HEK293 (cell line): ENCODE measurements around the gene GNA12.

Experiments
- CTCF ChIA-PET: fragments of 350-600 bp; formaldehyde crosslinking; extraction: SDS; loops from one replicate; lab custom pipeline; 2021; ENCODE audit warnings: antibody characterized with exemption; lab: Yijun Ruan, JAX
- POLR2A ChIA-PET: fragments of 300-600 bp; formaldehyde crosslinking; extraction: SDS; loops from one replicate; lab custom pipeline; 2020; ENCODE audit warnings: antibody characterized with exemption, inconsistent platforms; lab: Yijun Ruan, JAX
- H3K27ac ChIP-seq: fragments of 200-500 bp; sonication (Bioruptor generic); 2 replicates; pipeline ENCODE4 v1.5.1; 2014; ENCODE audit warnings: low read depth, low read length, control low read depth, inconsistent platforms; ENCODE audit errors: extremely low read depth
- H3K36me3 ChIP-seq, 2 experiments: fragments of 200-500 bp in 1 of 2; sonication (Bioruptor generic) in 1 of 2; 1 replicate in 1 of 2; 2 replicates in 1 of 2; pipeline ENCODE4 v1.5.1; 2014 to 2017; ENCODE audit warnings: inconsistent platforms in 2 of 2, low read length in 2 of 2; ENCODE audit not compliant: control insufficient read depth in 2 of 2, insufficient read depth in 1 of 2
- H3K4me1 ChIP-seq: fragments of 200-500 bp; sonication (Bioruptor generic); 2 replicates; pipeline ENCODE4 v1.5.1; 2014; ENCODE audit warnings: mild to moderate bottlenecking, low read length, inconsistent platforms; ENCODE audit not compliant: control insufficient read depth, insufficient read depth
- H3K4me3 ChIP-seq: 2 replicates; pipeline ENCODE4 v1.5.1; 2011; ENCODE audit warnings: low read depth, mild to moderate bottlenecking, control low read depth, low read length, moderate library complexity
- H3K9me3 ChIP-seq: fragments of 200-500 bp; sonication (Bioruptor generic); 2 replicates; pipeline ENCODE4 v1.5.1; 2014; ENCODE audit warnings: low read depth, low read length, inconsistent platforms; ENCODE audit not compliant: control insufficient read depth, insufficient read depth
- BCL11A ChIP-seq: fragments of 450-650 bp; formaldehyde crosslinking; IDR thresholded peaks from 2 replicates; pipeline ENCODE4 v1.5.1; 2016; ENCODE audit warnings: low read depth, missing biosample characterization, missing genetic modification characterization
- GLIS2 ChIP-seq: fragments of 450-650 bp; formaldehyde crosslinking; IDR thresholded peaks from 2 replicates; pipeline ENCODE4 v1.5.1; 2016; ENCODE audit warnings: missing biosample characterization, missing genetic modification characterization
- HOXC10 ChIP-seq: sonication (generic); formaldehyde crosslinking; IDR thresholded peaks from 2 replicates; pipeline ENCODE4 v1.8.1; 2023; ENCODE audit warnings: mild to moderate bottlenecking, missing genetic modification reagents
- KLF1 ChIP-seq: fragments of 450-650 bp; formaldehyde crosslinking; IDR thresholded peaks from 2 replicates; pipeline ENCODE4 v1.5.1; 2016; ENCODE audit warnings: missing biosample characterization, missing genetic modification characterization
- KLF16 ChIP-seq: fragments of 450-650 bp; formaldehyde crosslinking; IDR thresholded peaks from 2 replicates; pipeline ENCODE4 v1.5.1; 2017; ENCODE audit warnings: missing biosample characterization, missing genetic modification characterization
- OSR2 ChIP-seq: fragments of 450-650 bp; formaldehyde crosslinking; IDR thresholded peaks from 2 replicates; pipeline ENCODE4 v1.5.1; 2016; ENCODE audit warnings: missing biosample characterization, missing genetic modification characterization
- SP7 ChIP-seq: fragments of 450-650 bp; formaldehyde crosslinking; IDR thresholded peaks from 2 replicates; pipeline ENCODE4 v1.5.1; 2016; ENCODE audit warnings: missing biosample characterization, missing genetic modification characterization
- TCF7L2 ChIP-seq: IDR thresholded peaks from 2 replicates; pipeline ENCODE4 v1.6.1; 2011; ENCODE audit warnings: low read depth, mild to moderate bottlenecking, inconsistent platforms, low read length, moderate library complexity, borderline replicate concordance
- WT1 ChIP-seq: fragments of 450-650 bp; formaldehyde crosslinking; IDR thresholded peaks from 2 replicates; pipeline ENCODE4 v1.5.1; 2016; ENCODE audit warnings: missing biosample characterization, missing genetic modification characterization
- YY2 ChIP-seq: fragments of 450-650 bp; formaldehyde crosslinking; IDR thresholded peaks from 2 replicates; pipeline ENCODE4 v1.5.1; 2016; ENCODE audit warnings: missing biosample characterization, missing genetic modification characterization
- ZBTB17 ChIP-seq: fragments of 450-650 bp; formaldehyde crosslinking; IDR thresholded peaks from 2 replicates; pipeline ENCODE4 v1.5.1; 2016; ENCODE audit warnings: missing biosample characterization, missing genetic modification characterization
- ZBTB20 ChIP-seq: fragments of 450-650 bp; formaldehyde crosslinking; IDR thresholded peaks from 2 replicates; pipeline ENCODE4 v1.5.1; 2016; ENCODE audit warnings: missing biosample characterization, missing genetic modification characterization
- ZBTB21 ChIP-seq: fragments of 450-650 bp; formaldehyde crosslinking; IDR thresholded peaks from 2 replicates; pipeline ENCODE4 v1.5.1; 2017; ENCODE audit warnings: missing biosample characterization, missing genetic modification characterization
- ZBTB48 ChIP-seq: fragments of 450-650 bp; formaldehyde crosslinking; IDR thresholded peaks from 2 replicates; pipeline ENCODE4 v1.5.1; 2016; ENCODE audit warnings: missing biosample characterization, missing genetic modification characterization
- ZFHX2 ChIP-seq: fragments of 450-650 bp; formaldehyde crosslinking; conservative IDR thresholded peaks from 2 replicates; pipeline ENCODE4 v1.5.1; 2016; ENCODE audit warnings: missing biosample characterization, missing genetic modification characterization
- ZFP41 ChIP-seq: fragments of 450-650 bp; formaldehyde crosslinking; IDR thresholded peaks from 2 replicates; pipeline ENCODE4 v1.5.1; 2016; ENCODE audit warnings: missing biosample characterization, missing genetic modification characterization, borderline replicate concordance
- ZFP69B ChIP-seq: fragments of 450-650 bp; formaldehyde crosslinking; IDR thresholded peaks from 2 replicates; pipeline ENCODE4 v1.5.1; 2016; ENCODE audit warnings: missing biosample characterization, missing genetic modification characterization
- ZIC2 ChIP-seq: fragments of 450-650 bp; formaldehyde crosslinking; IDR thresholded peaks from 2 replicates; pipeline ENCODE4 v1.5.1; 2016; ENCODE audit warnings: missing biosample characterization, missing genetic modification characterization
- ZNF223 ChIP-seq: fragments of 450-650 bp; formaldehyde crosslinking; IDR thresholded peaks from 2 replicates; pipeline ENCODE4 v1.5.1; 2016; ENCODE audit warnings: missing biosample characterization, missing genetic modification characterization
- ZNF239 ChIP-seq: fragments of 450-650 bp; formaldehyde crosslinking; IDR thresholded peaks from 2 replicates; pipeline ENCODE4 v1.5.1; 2016; ENCODE audit warnings: missing biosample characterization, missing genetic modification characterization
- ZNF366 ChIP-seq: fragments of 450-650 bp; formaldehyde crosslinking; conservative IDR thresholded peaks from 2 replicates; pipeline ENCODE4 v1.5.1; 2016; ENCODE audit warnings: missing biosample characterization, missing genetic modification characterization
- ZNF664 ChIP-seq: fragments of 450-650 bp; formaldehyde crosslinking; IDR thresholded peaks from 2 replicates; pipeline ENCODE4 v1.5.1; 2016; ENCODE audit warnings: missing biosample characterization, missing genetic modification characterization
- ZNF701 ChIP-seq: fragments of 450-650 bp; formaldehyde crosslinking; IDR thresholded peaks from 2 replicates; pipeline ENCODE4 v1.5.1; 2016; ENCODE audit warnings: missing biosample characterization, missing genetic modification characterization
- ZNF747 ChIP-seq: fragments of 450-650 bp; formaldehyde crosslinking; IDR thresholded peaks from 2 replicates; pipeline ENCODE4 v1.5.1; 2016; ENCODE audit warnings: missing biosample characterization, missing genetic modification characterization
- ZSCAN30 ChIP-seq: fragments of 450-650 bp; IDR thresholded peaks from 2 replicates; pipeline ENCODE4 v1.5.1; 2018; ENCODE audit warnings: missing biosample characterization, mild to moderate bottlenecking, missing genetic modification characterization, moderate library complexity
- TF ChIP-seq, protein P1 (sequence below): fragments of 450-650 bp; formaldehyde crosslinking; IDR thresholded peaks from 2 replicates; pipeline ENCODE4 v1.5.1; 2016; ENCODE audit warnings: missing biosample characterization, missing genetic modification characterization
- TF ChIP-seq, protein P2 (sequence below): fragments of 450-650 bp; formaldehyde crosslinking; IDR thresholded peaks from 2 replicates; pipeline ENCODE4 v1.5.1; 2016; ENCODE audit warnings: missing biosample characterization, missing genetic modification characterization, borderline replicate concordance
- TF ChIP-seq, protein P3 (sequence below): fragments of 450-650 bp; formaldehyde crosslinking; IDR thresholded peaks from 2 replicates; pipeline ENCODE4 v1.5.1; 2017; ENCODE audit warnings: missing biosample characterization, missing genetic modification characterization
- TF ChIP-seq, protein P4 (sequence below): fragments of 450-650 bp; formaldehyde crosslinking; IDR thresholded peaks from 2 replicates; pipeline ENCODE4 v1.5.1; 2016; ENCODE audit warnings: missing biosample characterization, missing genetic modification characterization

GNA12 gene

DNA sequence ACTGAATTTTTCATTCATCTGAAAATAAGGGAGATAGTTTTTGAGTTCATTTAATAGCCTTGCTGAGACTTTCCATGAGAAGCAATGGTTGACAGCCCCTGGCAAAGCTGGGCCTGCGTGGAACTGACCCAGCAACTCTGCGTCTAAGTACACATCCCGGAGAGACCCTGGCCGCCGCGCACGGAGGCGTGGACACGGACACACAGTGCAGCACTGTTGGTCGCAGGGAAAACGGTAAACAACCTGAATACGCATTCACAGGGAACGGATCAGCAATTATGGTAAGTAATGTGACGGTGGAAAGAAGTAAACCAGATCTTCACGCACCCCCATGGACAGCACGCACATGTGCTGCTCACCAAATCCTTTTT lies 28.2 kb downstream of the GNA12 start:
- Histone ChIP-seq H3K4me3 (no peak overlapping the region), H3K36me3 (no peaks in the 10 kb centered on the region), H3K9me3 (no peaks in the 10 kb centered on the region), H3K27ac (no peak overlapping the region), H3K4me1 (0 out of 2 replicates have a peak, but pooled peaks cover 5% of the 10 kb centered on the region)
- ChIA-PET CTCF (interaction anchor here (0.5 kb wide), 1 partner anchor 22 kb away, joined by 7 read pairs; no protein-coding TSS in a partner anchor), POLR2A (no interaction called here)
- no peak for TF ChIP-seq WT1 (tag by site-specific recombination)
- TF ChIP-seq TCF7L2, result no peak
- TF ChIP-seq YY2 (tag by site-specific recombination), result no peak
- no peak for TF ChIP-seq ZFP41 (tag by site-specific recombination)
- TF ChIP-seq, protein P1, sequence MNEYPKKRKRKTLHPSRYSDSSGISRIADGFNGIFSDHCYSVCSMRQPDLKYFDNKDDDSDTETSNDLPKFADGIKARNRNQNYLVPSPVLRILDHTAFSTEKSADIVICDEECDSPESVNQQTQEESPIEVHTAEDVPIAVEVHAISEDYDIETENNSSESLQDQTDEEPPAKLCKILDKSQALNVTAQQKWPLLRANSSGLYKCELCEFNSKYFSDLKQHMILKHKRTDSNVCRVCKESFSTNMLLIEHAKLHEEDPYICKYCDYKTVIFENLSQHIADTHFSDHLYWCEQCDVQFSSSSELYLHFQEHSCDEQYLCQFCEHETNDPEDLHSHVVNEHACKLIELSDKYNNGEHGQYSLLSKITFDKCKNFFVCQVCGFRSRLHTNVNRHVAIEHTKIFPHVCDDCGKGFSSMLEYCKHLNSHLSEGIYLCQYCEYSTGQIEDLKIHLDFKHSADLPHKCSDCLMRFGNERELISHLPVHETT (tag by site-specific recombination), result no peak
- TF ChIP-seq ZNF664 (tag by site-specific recombination), result no peak
- TF ChIP-seq KLF1 (tag by site-specific recombination), result no peak
- no peak for TF ChIP-seq ZNF223 (tag by site-specific recombination)
- no peak for TF ChIP-seq ZBTB17 (tag by site-specific recombination)

DNA sequence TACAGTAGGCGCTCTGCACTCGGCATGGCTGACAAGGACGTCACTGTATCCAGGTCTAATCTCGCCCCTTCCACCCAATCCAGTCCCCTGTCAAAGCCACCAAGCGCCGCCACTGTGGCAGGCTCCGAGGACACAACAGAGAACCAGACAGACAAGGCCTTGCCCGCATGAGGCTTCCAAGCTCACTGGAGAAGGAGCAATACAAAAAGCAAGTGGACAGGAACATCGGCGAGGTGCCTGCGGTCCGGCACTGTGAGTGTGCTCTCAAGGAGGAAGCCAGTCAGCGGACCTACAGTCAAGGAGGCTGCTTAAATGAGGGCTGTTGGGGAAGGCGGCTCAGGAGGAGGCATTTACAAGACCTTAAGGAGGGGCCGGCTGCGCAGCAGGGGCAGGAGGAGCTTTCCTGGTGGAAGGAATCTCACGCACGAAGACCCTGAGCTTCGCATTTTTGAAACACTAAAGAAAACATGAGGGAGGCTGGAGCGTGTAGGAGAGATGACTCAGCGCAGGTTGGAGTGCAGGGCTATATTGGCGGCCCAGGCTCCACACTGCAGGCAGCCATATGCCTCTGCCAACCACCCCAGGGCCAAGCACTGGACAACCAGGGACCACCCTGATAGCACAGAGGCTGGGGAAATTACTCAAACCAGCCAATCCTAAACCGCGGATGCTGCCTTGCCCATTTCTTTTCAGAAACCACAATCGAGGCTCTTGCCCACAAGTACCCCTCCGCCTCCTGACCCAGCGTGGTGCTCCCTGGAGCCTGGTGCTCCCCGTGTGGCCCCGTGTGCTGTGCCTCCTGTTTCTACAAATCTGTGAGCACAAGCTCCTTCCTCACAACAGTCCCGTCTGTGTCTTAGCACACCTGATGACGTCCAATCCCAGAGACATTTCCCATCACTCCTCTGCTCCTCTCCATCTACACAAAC lies 28.9 kb downstream of the GNA12 start:
- H3K4me3 ChIP-seq, result no peak overlapping the region
- H3K36me3 ChIP-seq, result no peaks in the 10 kb centered on the region
- no peak for TF ChIP-seq BCL11A (tag by site-specific recombination)
- no peak for TF ChIP-seq ZNF239
- TF ChIP-seq, protein P2, sequence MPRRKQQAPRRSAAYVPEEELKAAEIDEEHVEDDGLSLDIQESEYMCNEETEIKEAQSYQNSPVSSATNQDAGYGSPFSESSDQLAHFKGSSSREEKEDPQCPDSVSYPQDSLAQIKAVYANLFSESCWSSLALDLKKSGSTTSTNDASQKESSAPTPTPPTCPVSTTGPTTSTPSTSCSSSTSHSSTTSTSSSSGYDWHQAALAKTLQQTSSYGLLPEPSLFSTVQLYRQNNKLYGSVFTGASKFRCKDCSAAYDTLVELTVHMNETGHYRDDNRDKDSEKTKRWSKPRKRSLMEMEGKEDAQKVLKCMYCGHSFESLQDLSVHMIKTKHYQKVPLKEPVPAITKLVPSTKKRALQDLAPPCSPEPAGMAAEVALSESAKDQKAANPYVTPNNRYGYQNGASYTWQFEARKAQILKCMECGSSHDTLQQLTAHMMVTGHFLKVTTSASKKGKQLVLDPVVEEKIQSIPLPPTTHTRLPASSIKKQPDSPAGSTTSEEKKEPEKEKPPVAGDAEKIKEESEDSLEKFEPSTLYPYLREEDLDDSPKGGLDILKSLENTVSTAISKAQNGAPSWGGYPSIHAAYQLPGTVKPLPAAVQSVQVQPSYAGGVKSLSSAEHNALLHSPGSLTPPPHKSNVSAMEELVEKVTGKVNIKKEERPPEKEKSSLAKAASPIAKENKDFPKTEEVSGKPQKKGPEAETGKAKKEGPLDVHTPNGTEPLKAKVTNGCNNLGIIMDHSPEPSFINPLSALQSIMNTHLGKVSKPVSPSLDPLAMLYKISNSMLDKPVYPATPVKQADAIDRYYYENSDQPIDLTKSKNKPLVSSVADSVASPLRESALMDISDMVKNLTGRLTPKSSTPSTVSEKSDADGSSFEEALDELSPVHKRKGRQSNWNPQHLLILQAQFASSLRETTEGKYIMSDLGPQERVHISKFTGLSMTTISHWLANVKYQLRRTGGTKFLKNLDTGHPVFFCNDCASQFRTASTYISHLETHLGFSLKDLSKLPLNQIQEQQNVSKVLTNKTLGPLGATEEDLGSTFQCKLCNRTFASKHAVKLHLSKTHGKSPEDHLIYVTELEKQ (tag by site-specific recombination), result no peak
- TF ChIP-seq KLF16 (tag by site-specific recombination), result no peak
- TF ChIP-seq ZNF366 (tag by site-specific recombination), result no peak
- TF ChIP-seq, protein P3, sequence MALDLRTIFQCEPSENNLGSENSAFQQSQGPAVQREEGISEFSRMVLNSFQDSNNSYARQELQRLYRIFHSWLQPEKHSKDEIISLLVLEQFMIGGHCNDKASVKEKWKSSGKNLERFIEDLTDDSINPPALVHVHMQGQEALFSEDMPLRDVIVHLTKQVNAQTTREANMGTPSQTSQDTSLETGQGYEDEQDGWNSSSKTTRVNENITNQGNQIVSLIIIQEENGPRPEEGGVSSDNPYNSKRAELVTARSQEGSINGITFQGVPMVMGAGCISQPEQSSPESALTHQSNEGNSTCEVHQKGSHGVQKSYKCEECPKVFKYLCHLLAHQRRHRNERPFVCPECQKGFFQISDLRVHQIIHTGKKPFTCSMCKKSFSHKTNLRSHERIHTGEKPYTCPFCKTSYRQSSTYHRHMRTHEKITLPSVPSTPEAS (tag by site-specific recombination), result no peak
- TF ChIP-seq ZSCAN30 (tag by site-specific recombination), result no peak
- TF ChIP-seq ZNF701, result no peak
- no peak for TF ChIP-seq SP7
- no peak for TF ChIP-seq ZFP69B (tag by site-specific recombination)
- no peak for TF ChIP-seq HOXC10 (CRISPR knock-in tag)
- TF ChIP-seq ZBTB21, result no peak
- no peak for TF ChIP-seq ZBTB20 (tag by site-specific recombination)
- 0 out of 2 replicates have a peak, but pooled peaks have one; percentile 27 for TF ChIP-seq ZBTB17 (tag by site-specific recombination)
- TF ChIP-seq ZIC2, result 0 out of 2 replicates have a peak, but pooled peaks have one; percentile 15
- TF ChIP-seq ZBTB48, result no peak
- TF ChIP-seq ZFHX2, result peak; percentile 20; the same call in 1 of the 2 replicates
- no peak for TF ChIP-seq OSR2 (tag by site-specific recombination)
- TF ChIP-seq GLIS2, result no peak
- TF ChIP-seq ZNF747 (tag by site-specific recombination), result no peak
- TF ChIP-seq, protein P4, sequence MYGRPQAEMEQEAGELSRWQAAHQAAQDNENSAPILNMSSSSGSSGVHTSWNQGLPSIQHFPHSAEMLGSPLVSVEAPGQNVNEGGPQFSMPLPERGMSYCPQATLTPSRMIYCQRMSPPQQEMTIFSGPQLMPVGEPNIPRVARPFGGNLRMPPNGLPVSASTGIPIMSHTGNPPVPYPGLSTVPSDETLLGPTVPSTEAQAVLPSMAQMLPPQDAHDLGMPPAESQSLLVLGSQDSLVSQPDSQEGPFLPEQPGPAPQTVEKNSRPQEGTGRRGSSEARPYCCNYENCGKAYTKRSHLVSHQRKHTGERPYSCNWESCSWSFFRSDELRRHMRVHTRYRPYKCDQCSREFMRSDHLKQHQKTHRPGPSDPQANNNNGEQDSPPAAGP, result no peak
- 0 out of 2 replicates have a peak, but pooled peaks cover 5% of the 10 kb centered on the region for H3K4me1 ChIP-seq
- ChIA-PET POLR2A (no interaction called here), CTCF (interaction anchor here (0.5 to 0.6 kb wide), 2 partner anchors 23 to 38 kb away, joined by 3 to 5 read pairs; no protein-coding TSS in a partner anchor)
- no peaks in the 10 kb centered on the region for H3K9me3 ChIP-seq
- no peak overlapping the region for H3K27ac ChIP-seq
